ENCODE data around the gene SPDYE17. TPM values are rescaled to one million over a fixed set of nuclear protein-coding genes. Genes with fewer than 3 reads are reported as not detected.
"Not testable (repeated sequence)": the region's sequence is repeated elsewhere in the genome, so short reads cannot be mapped to it uniquely, and the experiment has no call there.

The SPDYE17 gene
- polyA plus RNA-seq, 1 donor from 2014 or later: not detected

GRCh38 chr7:76983333-76983732, 48.8 kb downstream of the SPDYE17 start:
- not testable (repeated sequence) for H3K9ac ChIP-seq (ENCODE audit: low read length); H2AFZ ChIP-seq (ENCODE audit: low read depth, low read length); H3F3A ChIP-seq (ENCODE audit: insufficient read depth, low read length, poor library complexity, severe bottlenecking); H3K9me2 ChIP-seq (ENCODE audit: insufficient read depth, low read length); H3K27ac ChIP-seq (ENCODE audit: low read length); H3K27me3 ChIP-seq (ENCODE audit: insufficient read depth, low read depth, low read length); H3K36me3 ChIP-seq (ENCODE audit: insufficient read depth, low read length); H3K9me3 ChIP-seq (ENCODE audit: low read length); H3K4me2 ChIP-seq (ENCODE audit: low read length); H3K4me3 ChIP-seq (ENCODE audit: low read length); H3K79me2 ChIP-seq (replicated peaks; ENCODE audit: insufficient read depth, low read length); H4K20me1 ChIP-seq (ENCODE audit: insufficient read depth)

- H3K9ac ChIP-seq (ENCODE audit: low read length); H3K9me3 ChIP-seq (ENCODE audit: low read length); H3F3A ChIP-seq (ENCODE audit: insufficient read depth, low read length, poor library complexity, severe bottlenecking); H3K27ac ChIP-seq (ENCODE audit: low read length); H3K9me2 ChIP-seq (ENCODE audit: insufficient read depth, low read length); H4K20me1 ChIP-seq (ENCODE audit: insufficient read depth); H3K27me3 ChIP-seq (ENCODE audit: insufficient read depth, low read depth, low read length); H3K36me3 ChIP-seq (ENCODE audit: insufficient read depth, low read length); H3K79me2 ChIP-seq (replicated peaks; ENCODE audit: insufficient read depth, low read length); H3K4me3 ChIP-seq (ENCODE audit: low read length); H3K4me2 ChIP-seq (ENCODE audit: low read length); H2AFZ ChIP-seq (ENCODE audit: low read depth, low read length): not testable (repeated sequence)
Measured at GRCh38 chr7:76982501-76982900, 49.7 kb downstream of the SPDYE17 start.

- H3K9me3 ChIP-seq (ENCODE audit: low read length); H4K20me1 ChIP-seq (ENCODE audit: insufficient read depth); H3K9me2 ChIP-seq (ENCODE audit: insufficient read depth, low read length); H3F3A ChIP-seq (ENCODE audit: insufficient read depth, low read length, poor library complexity, severe bottlenecking); H3K4me3 ChIP-seq (ENCODE audit: low read length); H3K9ac ChIP-seq (ENCODE audit: low read length); H3K27ac ChIP-seq (ENCODE audit: low read length); H2AFZ ChIP-seq (ENCODE audit: low read depth, low read length); H3K4me2 ChIP-seq (ENCODE audit: low read length); H3K36me3 ChIP-seq (ENCODE audit: insufficient read depth, low read length); H3K27me3 ChIP-seq (ENCODE audit: insufficient read depth, low read depth, low read length); H3K79me2 ChIP-seq (replicated peaks; ENCODE audit: insufficient read depth, low read length): not testable (repeated sequence)
Measured at GRCh38 chr7:76981187-76981970, 50.8 kb downstream of the SPDYE17 start.

GRCh38 chr7:76980576-76980975, 51.6 kb downstream of the SPDYE17 start:
- H2AFZ ChIP-seq (ENCODE audit: low read depth, low read length): not testable (repeated sequence)

GRCh38 chr7:76977761-76978367, 54.3 kb downstream of the SPDYE17 start:
- H3K36me3 ChIP-seq (ENCODE audit: insufficient read depth, low read length); H3F3A ChIP-seq (ENCODE audit: insufficient read depth, low read length, poor library complexity, severe bottlenecking); H2AFZ ChIP-seq (ENCODE audit: low read depth, low read length); H3K27me3 ChIP-seq (ENCODE audit: insufficient read depth, low read depth, low read length); H3K79me2 ChIP-seq (replicated peaks; ENCODE audit: insufficient read depth, low read length); H3K9me2 ChIP-seq (ENCODE audit: insufficient read depth, low read length); H3K4me3 ChIP-seq (ENCODE audit: low read length); H3K9me3 ChIP-seq (ENCODE audit: low read length); H3K9ac ChIP-seq (ENCODE audit: low read length); H3K27ac ChIP-seq (ENCODE audit: low read length); H3K4me2 ChIP-seq (ENCODE audit: low read length); H4K20me1 ChIP-seq (ENCODE audit: insufficient read depth): not testable (repeated sequence)

More at GRCh38 chr7:76980576-76980975, 51.6 kb downstream of the SPDYE17 start:
- not testable (repeated sequence) for H3K27ac ChIP-seq (ENCODE audit: low read length); H3K9ac ChIP-seq (ENCODE audit: low read length); H3K4me3 ChIP-seq (ENCODE audit: low read length); H3K4me2 ChIP-seq (ENCODE audit: low read length); H3K36me3 ChIP-seq (ENCODE audit: insufficient read depth, low read length); H3K9me2 ChIP-seq (ENCODE audit: insufficient read depth, low read length); H3K9me3 ChIP-seq (ENCODE audit: low read length); H3K79me2 ChIP-seq (replicated peaks; ENCODE audit: insufficient read depth, low read length); H3F3A ChIP-seq (ENCODE audit: insufficient read depth, low read length, poor library complexity, severe bottlenecking); H4K20me1 ChIP-seq (ENCODE audit: insufficient read depth); H3K27me3 ChIP-seq (ENCODE audit: insufficient read depth, low read depth, low read length)

- H3K79me2 ChIP-seq (replicated peaks; ENCODE audit: insufficient read depth, low read length); H4K20me1 ChIP-seq (ENCODE audit: insufficient read depth); H3K9ac ChIP-seq (ENCODE audit: low read length); H3K27ac ChIP-seq (ENCODE audit: low read length); H3F3A ChIP-seq (ENCODE audit: insufficient read depth, low read length, poor library complexity, severe bottlenecking); H3K9me2 ChIP-seq (ENCODE audit: insufficient read depth, low read length); H3K36me3 ChIP-seq (ENCODE audit: insufficient read depth, low read length); H2AFZ ChIP-seq (ENCODE audit: low read depth, low read length); H3K4me3 ChIP-seq (ENCODE audit: low read length); H3K9me3 ChIP-seq (ENCODE audit: low read length); H3K4me2 ChIP-seq (ENCODE audit: low read length); H3K27me3 ChIP-seq (ENCODE audit: insufficient read depth, low read depth, low read length): not testable (repeated sequence)
Measured at GRCh38 chr7:76974793-76975579, 57.2 kb downstream of the SPDYE17 start.

- not testable (repeated sequence) for H3K36me3 ChIP-seq (ENCODE audit: insufficient read depth, low read length); H3K4me2 ChIP-seq (ENCODE audit: low read length); H3F3A ChIP-seq (ENCODE audit: insufficient read depth, low read length, poor library complexity, severe bottlenecking); H3K27me3 ChIP-seq (ENCODE audit: insufficient read depth, low read depth, low read length); H3K27ac ChIP-seq (ENCODE audit: low read length); H3K9ac ChIP-seq (ENCODE audit: low read length); H3K9me3 ChIP-seq (ENCODE audit: low read length); H3K4me3 ChIP-seq (ENCODE audit: low read length); H4K20me1 ChIP-seq (ENCODE audit: insufficient read depth); H2AFZ ChIP-seq (ENCODE audit: low read depth, low read length); H3K9me2 ChIP-seq (ENCODE audit: insufficient read depth, low read length); H3K79me2 ChIP-seq (replicated peaks; ENCODE audit: insufficient read depth, low read length)
Measured at GRCh38 chr7:76974336-76974735, 57.8 kb downstream of the SPDYE17 start.
